Kidney epithelial cell (primary cell): ENCODE results near the gene JAM3. TPM values are rescaled to one million over a fixed set of nuclear protein-coding genes. Genes with fewer than 3 reads are reported as not detected.

ENCODE experiments used
- DNase-seq: peaks from one replicate; pipeline ENCODE4 v3.0.0-alpha.2; 2010; ENCODE audit warnings: low read depth
- H3K27me3 ChIP-seq: 2 replicates; pipeline ENCODE4 v1.6.0; 2011; ENCODE audit warnings: low read length; ENCODE audit not compliant: control insufficient read depth, insufficient read depth
- H3K36me3 ChIP-seq: 2 replicates; pipeline ENCODE4 v1.5.1; 2011; ENCODE audit warnings: low read length; ENCODE audit not compliant: control insufficient read depth, insufficient read depth
- H3K4me3 ChIP-seq: 2 replicates; pipeline ENCODE4 v1.5.1; 2011; ENCODE audit warnings: low read depth, mild to moderate bottlenecking, control low read depth, low read length
- CTCF ChIP-seq: IDR thresholded peaks from 2 replicates; pipeline ENCODE4 v1.5.1; 2011; ENCODE audit warnings: mild to moderate bottlenecking, moderate library complexity, low read length, control low read depth, inconsistent platforms; ENCODE audit not compliant: insufficient read depth, poor library complexity, severe bottlenecking
- total RNA-seq: library from RNA; depleted of rRNA; stranded (reverse); fragments of >200 nt; gene quantifications from 2 replicates; pipeline ENCODE4 v1.2.3, GENCODE V29; 2015

The JAM3 gene
- total RNA-seq, 1 donor from 2014 or later: 28.0 TPM

GRCh38 chr11:134116210-134116609, 47.3 kb downstream of the JAM3 start:
- no peak for DNase-seq
- Histone ChIP-seq H3K27me3 (no peaks in the 10 kb centered on the region), H3K4me3 (no peak overlapping the region), H3K36me3 (no peaks in the 10 kb centered on the region)
- TF ChIP-seq CTCF: no peak

DNA sequence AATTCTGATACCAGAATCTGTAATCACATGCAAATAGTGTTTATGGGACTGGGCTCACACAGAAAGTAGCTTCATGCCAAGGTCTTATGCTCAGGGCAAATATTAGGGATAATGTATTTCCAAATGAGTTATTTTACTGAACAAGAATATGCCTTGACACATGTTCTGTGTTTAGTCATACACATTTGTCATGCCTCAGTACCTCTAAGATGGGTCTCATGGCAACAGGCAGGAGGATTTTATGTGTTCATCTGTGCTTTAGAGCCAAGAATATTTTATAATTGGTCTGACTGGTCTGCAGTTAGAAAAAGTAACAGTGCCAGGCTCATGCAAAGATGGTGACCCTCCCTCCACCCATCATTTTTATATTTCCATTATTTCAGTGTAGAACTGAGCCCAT, 49.1 kb downstream of the JAM3 start:
- Histone ChIP-seq H3K4me3 (no peak overlapping the region), H3K36me3 (no peaks in the 10 kb centered on the region), H3K27me3 (no peaks in the 10 kb centered on the region)
- no peak for TF ChIP-seq CTCF
- no peak for DNase-seq

DNA sequence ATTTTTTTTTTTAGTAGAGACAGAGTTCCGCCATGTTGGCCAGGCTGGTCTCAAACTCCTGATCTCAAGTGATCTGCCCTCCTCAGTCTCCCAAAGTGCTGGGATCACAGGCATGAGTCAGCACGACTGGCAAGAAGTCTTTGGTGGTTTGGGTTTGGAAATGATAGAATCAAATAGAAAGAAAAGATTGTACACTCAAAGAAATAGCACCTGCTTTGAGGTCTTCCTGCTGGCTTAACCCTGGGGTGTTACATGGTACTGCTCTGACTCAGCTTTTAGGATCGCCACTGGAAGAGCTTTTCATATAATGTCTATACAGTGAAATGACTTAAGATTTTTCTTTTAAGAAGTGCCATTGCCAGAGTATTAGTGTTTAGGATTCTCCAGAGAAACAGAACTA, 50.2 kb downstream of the JAM3 start:
- Histone ChIP-seq H3K4me3 (no peak overlapping the region), H3K36me3 (no peaks in the 10 kb centered on the region), H3K27me3 (no peaks in the 10 kb centered on the region)
- no peak for DNase-seq
- no peak for TF ChIP-seq CTCF

DNA sequence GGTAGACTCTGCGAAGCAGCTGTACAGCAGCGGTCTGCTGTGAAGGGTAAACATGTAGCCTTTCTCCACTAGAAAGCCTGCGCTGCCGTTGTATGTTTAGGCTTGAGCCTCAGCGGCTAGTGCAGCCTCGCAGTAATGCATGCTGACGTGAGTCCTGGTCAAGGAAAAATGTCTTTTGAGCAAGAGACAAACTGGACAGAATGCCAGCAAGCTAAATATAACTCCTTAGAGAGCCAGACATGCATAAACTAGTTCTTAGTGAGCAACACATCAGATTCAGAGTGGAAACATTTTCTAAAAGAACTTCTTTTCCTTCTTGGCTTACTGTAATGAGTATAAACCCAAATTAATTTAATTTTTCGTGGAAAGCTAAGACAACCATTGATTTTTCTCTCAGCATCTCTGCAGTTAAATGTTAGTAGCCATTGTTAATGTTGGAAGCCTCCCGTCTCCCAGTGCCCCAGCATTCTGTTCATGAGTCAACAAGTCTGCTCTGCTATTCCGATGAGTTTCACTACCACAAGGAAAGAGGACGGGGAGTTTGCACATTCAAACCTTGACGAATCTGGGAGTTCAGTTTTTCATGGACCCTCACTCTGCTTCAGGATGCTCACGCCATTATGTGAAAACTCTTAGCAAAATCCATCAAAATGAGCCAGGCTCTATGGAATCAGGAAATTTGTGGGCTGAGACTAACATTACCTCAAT, 51.4 kb downstream of the JAM3 start:
- H3K36me3 ChIP-seq: no peaks in the 10 kb centered on the region
- peaks cover 6% of the 10 kb centered on the region for H3K27me3 ChIP-seq
- no peak for TF ChIP-seq CTCF
- no peak for DNase-seq
- no peak overlapping the region for H3K4me3 ChIP-seq

- Histone ChIP-seq H3K4me3 (no peak overlapping the region), H3K36me3 (no peaks in the 10 kb centered on the region), H3K27me3 (peaks cover 6% of the 10 kb centered on the region)
- TF ChIP-seq CTCF: no peak
- DNase-seq: no peak
Observed at GRCh38 chr11:134120921-134121526, 52.2 kb downstream of the JAM3 start.
